Posterior vena cava (tissue), 2 donors: Measurements from ENCODE around the gene SMPDL3A. TPM values are rescaled to one million over a fixed set of nuclear protein-coding genes. Genes with fewer than 3 reads are reported as not detected.

ENCODE experiments used
- DNase-seq: peaks from one replicate; pipeline ENCODE4 v3.0.0-alpha.2; 2020; ENCODE audit warnings: low spot score
- intact Hi-C, 2 donors: fragments of 100-400 bp; cut with DNase I; formaldehyde crosslinking; loops; one replicate each; pipeline versions ENCODE4 v1.14.1 to v1.14.2; 2022 to 2023
- total RNA-seq, 2 donors: library from RNA; stranded (reverse); fragmentation: NEBNext Ultra II Directional; extraction: Animal tissue kit (Norgen Biotek cat#: 25700); gene quantifications; one replicate each; pipeline ENCODE4 v1.2.1, GENCODE V29; 2021
- donor health status: DM: yes; HTN: yes; CAD: no.
- donor health status: DM: yes; HTN: yes; CAD: no.

SMPDL3A gene
- total RNA-seq, 2 donors from 2014 or later: 6.1 to 7.0 TPM

DNA sequence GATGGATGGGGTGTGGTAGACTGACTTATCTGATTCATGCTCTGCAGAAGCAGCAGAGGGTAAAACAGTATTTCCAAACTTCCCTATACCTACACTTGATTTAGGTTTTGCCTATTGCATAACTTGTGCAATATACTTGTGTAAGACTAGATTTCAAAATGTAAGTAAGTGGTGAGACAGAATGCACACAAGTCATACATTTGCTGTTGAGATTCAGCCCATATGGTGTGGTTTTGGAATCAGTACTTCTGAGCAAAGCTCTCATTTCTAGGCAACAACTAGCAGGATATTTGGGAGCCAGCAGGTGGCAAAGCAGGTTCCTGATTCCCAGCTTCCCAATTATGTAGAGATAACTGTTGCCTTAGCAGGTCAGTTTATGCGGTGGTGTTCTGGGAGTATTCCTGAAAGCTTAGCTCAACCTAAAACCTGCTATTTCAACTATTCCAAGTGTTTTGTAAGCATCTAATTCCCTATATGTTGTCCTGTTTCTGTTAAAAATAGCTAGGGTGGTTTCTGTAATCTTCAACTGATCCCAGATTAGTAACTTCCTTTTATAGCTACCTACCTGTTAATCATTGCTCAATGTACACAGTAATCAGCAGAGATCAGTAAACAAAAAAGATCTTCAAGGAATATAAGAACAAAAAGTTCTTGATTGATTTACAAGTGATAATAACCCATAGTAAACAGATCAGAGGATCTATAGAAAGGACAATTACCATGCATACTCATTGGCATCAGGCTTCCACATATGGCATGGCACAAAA lies 18.0 kb upstream of the SMPDL3A start:
- intact Hi-C loops: no loop called here
- no peak for DNase-seq

GRCh38 chr6:122772724-122773415 lies 16.2 kb upstream of the SMPDL3A start:
- intact Hi-C loops: no loop called here
- DNase-seq: no peak

DNA sequence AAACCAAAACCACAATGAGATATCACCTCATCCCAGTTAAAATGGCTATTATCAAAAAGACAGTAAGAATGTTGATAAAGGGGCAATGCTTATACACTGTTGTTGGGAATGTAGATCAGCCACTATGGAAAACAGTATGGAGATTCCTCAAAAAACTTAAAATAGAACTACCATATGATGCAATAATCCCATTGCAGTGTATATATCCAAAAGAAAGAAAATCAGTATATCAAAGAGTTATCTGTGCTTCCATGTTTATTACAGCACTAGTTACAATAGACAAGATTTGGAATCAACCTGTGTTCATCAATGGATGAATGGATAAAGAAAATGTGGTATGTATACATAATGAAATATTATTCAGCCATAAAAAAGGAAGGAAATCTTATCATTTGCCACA lies 13.1 kb upstream of the SMPDL3A start:
- no peak for DNase-seq
- intact Hi-C loops: no loop called here

GRCh38 chr6:122778302-122778701 lies 10.8 kb upstream of the SMPDL3A start:
- intact Hi-C loops: no loop called here
- DNase-seq: no peak

GRCh38 chr6:122778985-122779661 lies 9.9 kb upstream of the SMPDL3A start:
- no peak for DNase-seq
- intact Hi-C loops: no loop called here

DNA sequence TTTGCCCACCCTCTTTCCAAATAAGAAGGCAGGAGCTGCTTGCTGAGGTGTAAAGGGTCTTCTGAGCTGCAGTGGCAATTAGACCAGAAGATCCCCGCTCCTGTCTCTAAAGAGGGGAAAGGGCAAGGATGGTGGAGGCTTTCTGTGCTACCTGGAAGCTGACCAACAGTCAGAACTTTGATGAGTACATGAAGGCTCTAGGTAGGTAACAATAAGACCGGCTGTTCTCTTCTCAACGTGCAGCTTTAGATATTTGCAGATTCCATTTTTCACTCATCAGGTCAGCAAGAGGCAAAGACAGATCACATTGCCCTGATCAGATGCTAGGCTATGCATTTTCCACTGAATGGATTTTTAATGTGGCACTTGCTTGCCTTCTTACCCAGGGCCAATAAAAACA lies 9.4 kb upstream of the SMPDL3A start, which contains the start of gene FABP7:
Gene FABP7 (plus strand): TSS at position 50 of the 400 bp plus-strand sequence. CDS start 79 bp downstream, at position 129.
- DNase-seq: no peak
- intact Hi-C loops: no loop called here

GRCh38 chr6:122780114-122780513 lies 8.9 kb upstream of the SMPDL3A start:
- intact Hi-C loops: no loop called here
- DNase-seq: no peak

GRCh38 chr6:122781716-122782115 lies 7.3 kb upstream of the SMPDL3A start:
- intact Hi-C loops: no loop called here
- no peak for DNase-seq

- intact Hi-C loops: no loop called here
- no peak for DNase-seq
Observed at GRCh38 chr6:122783401-122783800, 5.7 kb upstream of the SMPDL3A start.

DNA sequence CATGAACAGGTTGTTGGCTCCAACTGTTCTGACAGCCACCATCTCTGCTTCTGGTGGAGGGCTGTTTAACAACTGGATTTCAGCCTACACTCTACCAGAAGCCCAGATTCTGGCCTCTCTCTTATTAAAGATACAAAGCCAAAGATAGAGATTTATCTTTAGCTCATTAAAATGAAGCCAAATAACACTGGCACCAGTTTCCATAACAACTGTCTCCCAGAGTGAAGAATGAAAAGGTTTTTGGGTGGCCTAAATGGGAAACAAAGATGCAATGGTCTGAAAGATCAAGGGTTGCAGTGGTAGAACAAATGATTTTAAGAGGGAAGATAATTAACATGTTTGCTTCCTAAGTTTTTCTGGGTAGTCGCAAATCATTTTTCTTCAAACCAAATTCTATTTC lies 3.2 kb upstream of the SMPDL3A start:
- intact Hi-C loops: no loop called here
- no peak for DNase-seq

- DNase-seq: no peak
- intact Hi-C loops: no loop called here
Observed at GRCh38 chr6:122787721-122788120, 1.3 kb upstream of the SMPDL3A start.

- DNase-seq: no peak
- intact Hi-C loops: no loop called here
Observed at GRCh38 chr6:122788208-122788607, 850 bp upstream of the SMPDL3A start.

- DNase-seq: no peak
- intact Hi-C loops: no loop called here
Observed at GRCh38 chr6:122788663-122789181, 336 bp upstream of the SMPDL3A start.

- no peak for DNase-seq
- intact Hi-C loops: no loop called here
Observed at GRCh38 chr6:122790028-122790422, 967 bp downstream of the SMPDL3A start.

- DNase-seq: no peak
- intact Hi-C loops: no loop called here
Observed at GRCh38 chr6:122790423-122791309, 1.6 kb downstream of the SMPDL3A start.

DNA sequence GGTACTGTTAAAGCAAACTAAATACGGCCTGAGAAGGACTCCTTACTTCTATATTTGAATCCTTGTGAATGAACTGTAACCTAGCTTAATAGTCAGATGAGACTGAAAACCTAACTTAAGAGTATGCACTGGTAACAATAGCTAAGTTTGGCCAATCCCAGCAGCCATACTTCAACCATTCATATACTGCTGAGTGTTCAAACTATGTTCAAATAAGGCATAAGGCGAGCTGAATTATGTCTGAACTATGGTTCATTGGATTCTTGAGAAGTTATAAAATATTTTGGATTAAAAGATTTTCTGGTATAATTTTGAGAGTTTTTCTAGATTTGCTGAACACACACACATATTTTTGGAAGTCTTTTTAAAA lies 2.2 kb downstream of the SMPDL3A start:
- intact Hi-C loops: no loop called here
- no peak for DNase-seq

GRCh38 chr6:122792766-122793165 lies 3.7 kb downstream of the SMPDL3A start:
- intact Hi-C loops: no loop called here
- no peak for DNase-seq

DNA sequence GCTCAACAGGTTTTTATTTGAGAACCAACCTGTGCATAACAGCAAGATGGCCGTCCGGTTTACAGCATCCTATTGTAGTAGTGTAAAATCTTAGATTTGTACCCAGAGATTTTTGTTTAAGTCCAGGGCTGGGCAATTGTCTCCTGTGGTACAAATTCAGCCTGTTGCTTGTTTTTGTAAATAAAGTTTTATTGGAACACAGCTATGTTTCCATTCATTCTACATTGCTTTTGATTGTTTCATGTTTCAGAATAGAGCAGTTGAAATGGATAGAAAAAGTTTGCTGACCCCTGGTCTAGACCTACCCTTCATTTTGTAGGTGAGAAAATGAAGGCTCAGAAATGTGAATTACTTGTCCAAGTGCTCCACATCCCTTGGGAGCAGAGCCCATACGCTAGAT lies 8.5 kb downstream of the SMPDL3A start:
- intact Hi-C loops: no loop called here
- DNase-seq: no peak

GRCh38 chr6:122798099-122798641 lies 9.1 kb downstream of the SMPDL3A start:
- DNase-seq: no peak
- intact Hi-C loops: no loop called here
